Mesothelial cell of epicardium (in vitro differentiated cells): Measurements from ENCODE around the gene SIGMAR1. TPM values are rescaled to one million over a fixed set of nuclear protein-coding genes. Genes with fewer than 3 reads are reported as not detected.
A peak's percentile ranks its signal among the peaks of the same experiment; 100 is the strongest.

Experiments
- DNase-seq, 2 experiments: peaks; one replicate each; pipeline ENCODE4 v3.0.0; 2021; ENCODE audit warnings: low spot score in 2 of 2; ENCODE audit not compliant: unreplicated experiment in 2 of 2
- H3K27ac Mint-ChIP-seq: 2 replicates; pipeline ENCODE4 v1.8.0; 2021; ENCODE audit warnings: mixed read lengths
- H3K27me3 Mint-ChIP-seq: 2 replicates; pipeline ENCODE4 v1.8.0; 2021; ENCODE audit warnings: low read depth, mixed read lengths
- H3K36me3 Mint-ChIP-seq: 2 replicates; pipeline ENCODE4 v1.8.0; 2021; ENCODE audit warnings: mixed read lengths
- H3K4me1 Mint-ChIP-seq: 2 replicates; pipeline ENCODE4 v1.8.0; 2021; ENCODE audit warnings: mixed read lengths
- H3K4me3 Mint-ChIP-seq: 2 replicates; pipeline ENCODE4 v1.8.0; 2021; ENCODE audit warnings: mild to moderate bottlenecking, moderate library complexity, mixed read lengths
- H3K9me3 Mint-ChIP-seq: 2 replicates; pipeline ENCODE4 v1.8.0; 2021; ENCODE audit warnings: mixed read lengths
- total RNA-seq: library from RNA; stranded (reverse); gene quantifications from 3 replicates; pipeline ENCODE4 v1.2.1, GENCODE V29; 2021
- TF ChIP-seq, protein P1 (sequence below): fragments of 200-600 bp; sonication (generic); IDR thresholded peaks from one replicate; pipeline ENCODE4 v1.5.0; 2021; ENCODE audit warnings: antibody characterized with exemption; ENCODE audit not compliant: unreplicated experiment

Gene SIGMAR1
- total RNA-seq, 1 donor from 2014 or later = 58.8 TPM

DNA sequence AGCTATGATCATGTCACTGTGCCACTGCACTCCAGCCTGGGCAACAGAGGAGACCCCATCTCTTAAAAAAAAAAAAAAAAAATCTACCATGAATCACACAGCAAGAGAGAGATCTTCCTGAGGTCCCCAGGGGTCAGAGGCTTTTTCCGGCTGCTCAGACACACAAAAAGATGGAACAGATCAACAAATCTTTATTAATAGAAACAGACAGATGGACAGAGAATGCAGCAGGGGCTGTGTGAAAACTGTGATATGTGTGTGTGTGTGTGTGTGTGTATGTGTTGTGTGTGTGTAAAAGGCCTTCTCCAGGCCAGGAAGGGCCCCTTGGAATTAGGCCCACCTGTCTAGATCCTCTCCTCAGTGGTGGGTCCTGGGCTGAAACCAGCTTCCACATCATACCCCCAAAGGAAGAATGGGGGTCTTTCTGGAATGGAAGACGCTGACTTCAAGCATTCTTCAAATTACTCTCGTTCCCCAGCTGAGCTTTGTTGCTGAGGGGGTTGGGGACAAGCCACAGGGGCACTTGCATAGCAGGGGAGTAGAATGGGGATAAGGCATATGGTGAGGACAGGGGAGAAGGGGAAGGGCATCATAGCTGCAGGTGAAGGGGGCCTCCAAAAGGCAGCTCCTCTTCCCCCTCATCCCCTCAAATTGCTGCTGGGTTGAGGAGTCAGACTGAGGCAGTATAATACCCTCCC lies 2.9 kb downstream of the SIGMAR1 start:
- Mint-ChIP-seq H3K27ac (no peak overlapping the region), H3K4me1 (peaks cover 24% of the 10 kb centered on the region), H3K4me3 (no peak overlapping the region), H3K27me3 (peaks cover 31% of the 10 kb centered on the region), H3K9me3 (no peaks in the 10 kb centered on the region), H3K36me3 (peaks cover 2% of the 10 kb centered on the region)
- no peak for DNase-seq
- TF ChIP-seq, protein P1, sequence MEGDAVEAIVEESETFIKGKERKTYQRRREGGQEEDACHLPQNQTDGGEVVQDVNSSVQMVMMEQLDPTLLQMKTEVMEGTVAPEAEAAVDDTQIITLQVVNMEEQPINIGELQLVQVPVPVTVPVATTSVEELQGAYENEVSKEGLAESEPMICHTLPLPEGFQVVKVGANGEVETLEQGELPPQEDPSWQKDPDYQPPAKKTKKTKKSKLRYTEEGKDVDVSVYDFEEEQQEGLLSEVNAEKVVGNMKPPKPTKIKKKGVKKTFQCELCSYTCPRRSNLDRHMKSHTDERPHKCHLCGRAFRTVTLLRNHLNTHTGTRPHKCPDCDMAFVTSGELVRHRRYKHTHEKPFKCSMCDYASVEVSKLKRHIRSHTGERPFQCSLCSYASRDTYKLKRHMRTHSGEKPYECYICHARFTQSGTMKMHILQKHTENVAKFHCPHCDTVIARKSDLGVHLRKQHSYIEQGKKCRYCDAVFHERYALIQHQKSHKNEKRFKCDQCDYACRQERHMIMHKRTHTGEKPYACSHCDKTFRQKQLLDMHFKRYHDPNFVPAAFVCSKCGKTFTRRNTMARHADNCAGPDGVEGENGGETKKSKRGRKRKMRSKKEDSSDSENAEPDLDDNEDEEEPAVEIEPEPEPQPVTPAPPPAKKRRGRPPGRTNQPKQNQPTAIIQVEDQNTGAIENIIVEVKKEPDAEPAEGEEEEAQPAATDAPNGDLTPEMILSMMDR = no peak

- peak in 1 of 2 experiments; percentile 74 for DNase-seq
- Mint-ChIP-seq H3K4me1 (peaks cover 28% of the 10 kb centered on the region), H3K36me3 (peaks cover 2% of the 10 kb centered on the region), H3K9me3 (no peaks in the 10 kb centered on the region), H3K27ac (no peak overlapping the region), H3K27me3 (peaks cover 38% of the 10 kb centered on the region), H3K4me3 (no peak overlapping the region)
- TF ChIP-seq, protein P1 = peak; percentile 86
These were observed 3.6 kb downstream of the SIGMAR1 start for GRCh38 chr9:34633851-34634550.

DNA sequence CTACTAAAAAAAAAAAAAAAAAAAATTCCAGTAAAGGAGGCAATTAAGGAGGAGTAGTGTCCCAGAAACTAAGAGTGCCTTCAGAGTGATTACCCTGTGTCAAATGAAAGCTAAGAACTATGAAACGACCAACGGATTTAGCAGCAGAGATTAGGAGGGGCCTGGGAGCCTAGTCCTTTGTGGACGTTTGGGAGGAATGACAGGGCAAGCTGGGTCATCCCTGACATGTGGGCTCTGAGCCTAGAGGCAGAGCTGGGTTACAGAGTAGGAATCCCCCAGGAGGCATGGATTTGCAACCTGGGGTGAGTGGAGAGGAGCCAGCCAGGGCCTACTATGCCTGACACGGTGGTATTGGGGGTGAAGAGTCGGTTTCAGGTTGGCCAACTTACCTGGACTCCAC lies 4.4 kb downstream of the SIGMAR1 start:
- Mint-ChIP-seq H3K9me3 (no peaks in the 10 kb centered on the region), H3K36me3 (peaks cover 2% of the 10 kb centered on the region), H3K4me1 (peaks cover 27% of the 10 kb centered on the region), H3K27ac (no peak overlapping the region), H3K4me3 (no peak overlapping the region), H3K27me3 (peaks cover 44% of the 10 kb centered on the region)
- DNase-seq = no peak
- TF ChIP-seq, protein P1 = no peak

- Mint-ChIP-seq H3K9me3 (no peaks in the 10 kb centered on the region), H3K36me3 (peaks cover 2% of the 10 kb centered on the region), H3K27me3 (peaks cover 70% of the 10 kb centered on the region), H3K27ac (no peak overlapping the region), H3K4me1 (peaks cover 12% of the 10 kb centered on the region), H3K4me3 (no peak overlapping the region)
- DNase-seq = no peak
- TF ChIP-seq, protein P1 = no peak
These were observed 7.0 kb downstream of the SIGMAR1 start for GRCh38 chr9:34630402-34631154.

DNA sequence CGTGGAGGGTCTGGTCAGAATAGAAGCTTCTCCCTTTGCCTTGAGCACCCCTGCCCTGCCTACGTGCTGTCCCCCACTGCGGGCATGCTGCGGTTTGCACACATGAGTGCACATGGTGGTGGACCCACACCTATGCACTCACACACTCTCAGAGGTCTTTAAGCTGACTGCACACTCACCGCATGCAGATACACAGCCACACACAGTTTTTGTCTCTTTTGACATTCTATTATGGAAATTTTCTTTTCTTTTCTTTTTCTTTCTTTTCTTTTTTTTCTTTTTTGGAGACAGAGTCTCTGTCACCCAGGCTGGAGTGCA lies 8.1 kb downstream of the SIGMAR1 start:
- Mint-ChIP-seq H3K4me3 (peak overlapping the region; percentile 62), H3K9me3 (no peaks in the 10 kb centered on the region), H3K4me1 (peaks cover 11% of the 10 kb centered on the region), H3K36me3 (no peaks in the 10 kb centered on the region), H3K27ac (no peak overlapping the region), H3K27me3 (peaks cover 80% of the 10 kb centered on the region)
- TF ChIP-seq, protein P1 = no peak
- DNase-seq = no peak
